PC-9 (cell line): ENCODE results near the gene PEAK1. TPM values are rescaled to one million over a fixed set of nuclear protein-coding genes. Genes with fewer than 3 reads are reported as not detected.

Source experiments
- BruUV-seq: library from RNA; stranded (reverse); fragments of 400-500 nt; replicated peaks from 2 replicates; lab custom pipeline; 2021; lab: Mats Ljungman, UMichigan
- CTCF ChIA-PET: fragments of 300-600 bp; sonication (Branson Sonifier 250); formaldehyde crosslinking; loops from one replicate; lab custom pipeline; 2022; ENCODE audit warnings: antibody characterized with exemption; lab: Charles Lee
- POLR2A ChIA-PET: fragments of 300-600 bp; sonication (Branson Sonifier 250); formaldehyde crosslinking; loops from one replicate; lab custom pipeline; 2022; ENCODE audit warnings: antibody characterized with exemption; ENCODE audit not compliant: unreplicated experiment; lab: Charles Lee
- DNase-seq, 2 experiments: peaks; one replicate each; pipeline versions ENCODE4 v3.0.0 to v3.0.0-alpha.2; 2015 to 2022; ENCODE audit warnings: mixed read lengths in 1 of 2
- H2AFZ ChIP-seq: fragments of 200-600 bp; sonication (generic); 2 replicates; pipeline ENCODE4 v1.8.1; 2017; ENCODE audit warnings: antibody characterized with exemption
- H3F3A ChIP-seq: fragments of 200-600 bp; sonication (generic); 2 replicates; pipeline ENCODE4 v1.8.1; 2017; ENCODE audit warnings: antibody characterized with exemption, mild to moderate bottlenecking, low read depth; ENCODE audit not compliant: insufficient read depth
- H3K27ac ChIP-seq: fragments of 200-600 bp; sonication (generic); 2 replicates; pipeline ENCODE4 v1.6.1; 2016; ENCODE audit warnings: mixed run types
- H3K27me3 ChIP-seq: fragments of 200-600 bp; sonication (generic); 2 replicates; pipeline ENCODE4 v1.6.1; 2016; ENCODE audit warnings: low read depth, mixed run types; ENCODE audit not compliant: insufficient read depth
- H3K36me3 ChIP-seq: fragments of 200-600 bp; sonication (generic); 2 replicates; pipeline ENCODE4 v1.6.1; 2016; ENCODE audit warnings: low read depth, mixed run types
- H3K4me1 ChIP-seq: fragments of 200-600 bp; sonication (generic); replicated peaks from 2 replicates; pipeline ENCODE4 v1.6.1; 2016; ENCODE audit warnings: mixed run types; ENCODE audit not compliant: insufficient read depth
- H3K4me2 ChIP-seq: fragments of 200-600 bp; sonication (generic); 2 replicates; pipeline ENCODE4 v1.6.1; 2017; ENCODE audit warnings: mixed run types
- H3K4me3 ChIP-seq: fragments of 200-600 bp; sonication (generic); 2 replicates; pipeline ENCODE4 v1.6.1; 2016; ENCODE audit warnings: mixed run types
- H3K79me2 ChIP-seq: fragments of 200-600 bp; sonication (generic); 2 replicates; pipeline ENCODE4 v1.6.1; 2017; ENCODE audit warnings: low read depth, mixed run types
- H3K9me2 ChIP-seq: fragments of 200-600 bp; sonication (generic); 2 replicates; pipeline ENCODE4 v1.8.1; 2017; ENCODE audit warnings: mild to moderate bottlenecking; ENCODE audit not compliant: insufficient read depth
- H3K9me3 ChIP-seq: fragments of 200-600 bp; sonication (generic); 2 replicates; pipeline ENCODE4 v1.8.1; 2016; ENCODE audit warnings: low read depth; ENCODE audit not compliant: insufficient read depth
- H4K20me1 ChIP-seq: fragments of 200-600 bp; sonication (generic); 2 replicates; pipeline ENCODE4 v1.8.1; 2017; ENCODE audit not compliant: insufficient read depth
- EZH2 ChIP-seq: fragments of 200-600 bp; sonication (generic); IDR thresholded peaks from 2 replicates; pipeline ENCODE4 v1.8.0; 2017; ENCODE audit warnings: antibody characterized with exemption, low read depth
- intact Hi-C: fragments of 100-400 bp; cut with micrococcal nuclease; formaldehyde crosslinking; loops from one replicate; pipeline ENCODE4 v1.10.0; 2022; ENCODE audit not compliant: unreplicated experiment
- total RNA-seq: library from RNA; stranded (reverse); gene quantifications from 2 replicates; pipeline ENCODE4 v1.2.3, GENCODE V29; 2021
- TF ChIP-seq, protein P1 (sequence below): fragments of 200-600 bp; sonication (generic); conservative IDR thresholded peaks from 2 replicates; pipeline ENCODE4 v1.6.1; 2017; ENCODE audit warnings: mixed run types, antibody characterized with exemption, mild to moderate bottlenecking, moderate library complexity

The PEAK1 gene
- total RNA-seq, 1 experiment from 2014 or later, result 20.7 TPM

DNA sequence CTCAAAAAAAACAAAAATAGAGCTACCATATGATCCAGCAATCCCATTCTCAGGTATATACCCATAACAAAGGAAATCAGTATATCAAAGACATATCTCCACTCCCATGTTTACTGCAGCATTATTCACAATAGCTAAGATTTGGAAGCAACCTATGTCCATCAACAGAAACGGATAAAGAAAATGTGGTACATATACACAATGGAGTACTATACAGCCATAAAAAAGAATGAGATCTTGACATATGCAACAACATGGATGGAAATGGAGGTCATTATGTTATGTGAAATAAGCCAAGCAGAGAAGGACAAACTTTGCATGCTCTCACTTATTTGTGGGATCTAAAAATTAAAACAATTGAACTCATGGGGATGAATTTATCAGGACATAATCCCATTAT is 19.6 kb downstream of the PEAK1 start:
- TF ChIP-seq, protein P1, sequence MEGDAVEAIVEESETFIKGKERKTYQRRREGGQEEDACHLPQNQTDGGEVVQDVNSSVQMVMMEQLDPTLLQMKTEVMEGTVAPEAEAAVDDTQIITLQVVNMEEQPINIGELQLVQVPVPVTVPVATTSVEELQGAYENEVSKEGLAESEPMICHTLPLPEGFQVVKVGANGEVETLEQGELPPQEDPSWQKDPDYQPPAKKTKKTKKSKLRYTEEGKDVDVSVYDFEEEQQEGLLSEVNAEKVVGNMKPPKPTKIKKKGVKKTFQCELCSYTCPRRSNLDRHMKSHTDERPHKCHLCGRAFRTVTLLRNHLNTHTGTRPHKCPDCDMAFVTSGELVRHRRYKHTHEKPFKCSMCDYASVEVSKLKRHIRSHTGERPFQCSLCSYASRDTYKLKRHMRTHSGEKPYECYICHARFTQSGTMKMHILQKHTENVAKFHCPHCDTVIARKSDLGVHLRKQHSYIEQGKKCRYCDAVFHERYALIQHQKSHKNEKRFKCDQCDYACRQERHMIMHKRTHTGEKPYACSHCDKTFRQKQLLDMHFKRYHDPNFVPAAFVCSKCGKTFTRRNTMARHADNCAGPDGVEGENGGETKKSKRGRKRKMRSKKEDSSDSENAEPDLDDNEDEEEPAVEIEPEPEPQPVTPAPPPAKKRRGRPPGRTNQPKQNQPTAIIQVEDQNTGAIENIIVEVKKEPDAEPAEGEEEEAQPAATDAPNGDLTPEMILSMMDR, result no peak
- no peak for TF ChIP-seq EZH2
- no peaks in the 10 kb centered on the region for H4K20me1 ChIP-seq
- H3F3A ChIP-seq, result no peaks in the 10 kb centered on the region
- H3K4me2 ChIP-seq, result no peak overlapping the region
- intact Hi-C loops, result no loop called here
- no peak overlapping the region for H3K27ac ChIP-seq
- DNase-seq, result no peak
- no peaks in the 10 kb centered on the region; the same call in 1 of the 2 replicates for H3K79me2 ChIP-seq
- H3K36me3 ChIP-seq, result no peaks in the 10 kb centered on the region
- H3K27me3 ChIP-seq, result no peaks in the 10 kb centered on the region
- H3K9me3 ChIP-seq, result peaks cover 12% of the 10 kb centered on the region
- no peaks in the 10 kb centered on the region for H3K4me1 ChIP-seq
- H3K4me3 ChIP-seq, result no peak overlapping the region
- ChIA-PET POLR2A (no interaction called here), CTCF (no interaction called here)
- BruUV-seq, result no TSS peak
- H3K9me2 ChIP-seq, result no peaks in the 10 kb centered on the region
- H2AFZ ChIP-seq, result no peak overlapping the region

DNA sequence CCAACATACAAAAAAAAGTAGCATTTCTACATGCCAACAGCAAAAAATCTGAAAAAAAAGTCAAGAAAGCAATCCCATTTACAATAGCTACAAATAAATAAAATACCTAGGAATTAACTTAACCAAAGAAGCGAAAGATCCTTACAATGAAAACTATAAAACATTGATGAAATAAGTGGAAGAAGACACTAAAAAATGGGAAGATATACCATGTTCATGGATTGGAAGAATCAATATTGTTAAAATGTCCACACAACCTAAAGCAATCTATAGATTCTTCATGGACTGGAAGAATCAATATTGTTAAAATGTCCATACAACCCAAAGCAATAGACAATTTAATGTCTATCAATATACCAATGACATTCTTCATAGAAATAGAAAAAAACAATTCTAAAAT is 21.0 kb downstream of the PEAK1 start:
- peaks cover 12% of the 10 kb centered on the region for H3K9me3 ChIP-seq
- no peak for TF ChIP-seq EZH2
- TF ChIP-seq, protein P1, result no peak
- no peaks in the 10 kb centered on the region for H3K27me3 ChIP-seq
- no peak overlapping the region for H3K4me3 ChIP-seq
- no peak overlapping the region for H2AFZ ChIP-seq
- intact Hi-C loops, result no loop called here
- H3F3A ChIP-seq, result no peaks in the 10 kb centered on the region
- H3K9me2 ChIP-seq, result no peaks in the 10 kb centered on the region
- POLR2A ChIA-PET, result no interaction called here
- H4K20me1 ChIP-seq, result no peaks in the 10 kb centered on the region
- CTCF ChIA-PET, result no interaction called here
- no peaks in the 10 kb centered on the region for H3K36me3 ChIP-seq
- H3K27ac ChIP-seq, result no peak overlapping the region
- no peaks in the 10 kb centered on the region; the same call in 1 of the 2 replicates for H3K79me2 ChIP-seq
- BruUV-seq, result no TSS peak
- no peaks in the 10 kb centered on the region for H3K4me1 ChIP-seq
- no peak overlapping the region for H3K4me2 ChIP-seq
- no peak for DNase-seq

DNA sequence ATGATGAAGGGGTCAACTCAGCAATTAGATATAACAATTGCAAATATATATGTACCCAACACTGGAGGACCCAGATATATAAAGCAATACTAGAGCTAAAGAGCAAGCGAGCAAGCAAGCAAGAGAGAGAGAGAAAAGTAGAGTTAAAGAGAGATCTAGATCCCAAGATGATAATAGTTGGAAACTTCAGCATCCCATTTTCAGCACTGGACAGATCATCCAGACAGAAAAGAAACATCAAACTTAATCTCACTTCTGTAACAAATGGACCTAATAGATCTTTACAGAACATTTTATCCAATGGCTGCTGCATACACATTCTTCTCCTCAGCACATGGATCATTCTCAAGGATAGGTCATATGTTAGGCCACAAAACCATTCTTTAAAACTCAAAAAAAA is 23.2 kb downstream of the PEAK1 start:
- H3K27ac ChIP-seq, result no peak overlapping the region
- DNase-seq, result no peak
- no peak overlapping the region for H3K4me2 ChIP-seq
- no peaks in the 10 kb centered on the region for H3K9me2 ChIP-seq
- H3F3A ChIP-seq, result no peaks in the 10 kb centered on the region
- TF ChIP-seq EZH2, result no peak
- TF ChIP-seq, protein P1, result no peak
- H3K27me3 ChIP-seq, result no peaks in the 10 kb centered on the region
- no TSS peak for BruUV-seq
- no peaks in the 10 kb centered on the region for H3K36me3 ChIP-seq
- H4K20me1 ChIP-seq, result no peaks in the 10 kb centered on the region
- no peaks in the 10 kb centered on the region for H3K79me2 ChIP-seq
- peaks cover 12% of the 10 kb centered on the region; the same call in 1 of the 2 replicates for H3K9me3 ChIP-seq
- intact Hi-C loops, result loop anchor here (2.0 kb wide), 1 partner anchor 72 kb away; no protein-coding TSS in a partner anchor
- no peak overlapping the region for H2AFZ ChIP-seq
- H3K4me3 ChIP-seq, result no peak overlapping the region
- CTCF ChIA-PET, result no interaction called here
- no peaks in the 10 kb centered on the region for H3K4me1 ChIP-seq
- POLR2A ChIA-PET, result no interaction called here
